Measurements from ENCODE around the gene C3orf22.
"Not testable (repeated sequence)": the region's sequence is repeated elsewhere in the genome, so short reads cannot be mapped to it uniquely, and the experiment has no call there.

The C3orf22 gene

DNA sequence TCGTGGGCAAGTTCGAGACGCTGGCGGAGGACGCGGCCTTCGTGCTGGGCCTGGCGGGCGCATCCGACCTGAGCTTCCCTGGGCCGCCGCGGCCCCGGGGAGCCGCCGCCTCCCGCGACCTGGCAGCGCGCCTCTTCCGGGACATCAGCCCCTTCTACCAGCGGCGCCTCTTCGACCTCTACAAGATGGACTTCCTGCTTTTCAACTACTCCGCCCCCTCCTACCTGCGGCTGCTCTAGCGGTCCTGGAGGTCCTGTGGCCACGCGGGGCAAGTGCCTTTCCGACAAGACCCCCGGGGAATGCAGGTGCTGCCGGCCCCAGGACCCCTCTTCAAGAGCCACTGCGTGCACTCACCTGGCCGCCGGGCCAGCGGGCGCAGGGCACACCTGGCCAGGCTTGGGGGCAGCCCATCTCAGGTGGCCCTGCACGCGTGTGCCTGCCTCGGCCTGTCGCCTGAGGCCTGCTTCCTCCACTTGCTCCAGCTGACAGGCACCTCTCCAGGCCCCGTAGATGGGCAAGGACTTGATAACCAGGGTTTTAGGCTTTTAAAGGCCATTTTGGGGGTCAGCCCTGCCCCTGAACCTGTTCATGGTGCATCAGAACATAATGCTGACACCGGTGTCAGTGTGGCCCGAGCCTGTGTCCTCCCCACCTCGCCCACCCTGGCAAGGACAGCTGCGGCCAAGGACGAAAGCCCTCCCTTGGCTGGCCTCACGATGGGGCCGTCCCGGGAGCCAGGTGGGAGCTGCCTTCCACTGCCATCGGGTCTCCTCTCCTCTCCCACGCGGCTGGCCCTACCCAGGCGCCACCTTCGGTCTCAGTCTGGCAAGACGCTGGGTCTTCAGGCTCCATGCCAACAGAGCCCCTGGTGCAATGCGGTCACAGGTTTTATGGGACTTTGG is 16.1 kb downstream of the C3orf22 start:
- DNase-seq (ENCODE audit: low read depth in 2 of 2), result no peak

GRCh38 chr3:126541628-126542339 is 16.9 kb downstream of the C3orf22 start:
- no peak for DNase-seq (ENCODE audit: low read depth in 2 of 2)

DNA sequence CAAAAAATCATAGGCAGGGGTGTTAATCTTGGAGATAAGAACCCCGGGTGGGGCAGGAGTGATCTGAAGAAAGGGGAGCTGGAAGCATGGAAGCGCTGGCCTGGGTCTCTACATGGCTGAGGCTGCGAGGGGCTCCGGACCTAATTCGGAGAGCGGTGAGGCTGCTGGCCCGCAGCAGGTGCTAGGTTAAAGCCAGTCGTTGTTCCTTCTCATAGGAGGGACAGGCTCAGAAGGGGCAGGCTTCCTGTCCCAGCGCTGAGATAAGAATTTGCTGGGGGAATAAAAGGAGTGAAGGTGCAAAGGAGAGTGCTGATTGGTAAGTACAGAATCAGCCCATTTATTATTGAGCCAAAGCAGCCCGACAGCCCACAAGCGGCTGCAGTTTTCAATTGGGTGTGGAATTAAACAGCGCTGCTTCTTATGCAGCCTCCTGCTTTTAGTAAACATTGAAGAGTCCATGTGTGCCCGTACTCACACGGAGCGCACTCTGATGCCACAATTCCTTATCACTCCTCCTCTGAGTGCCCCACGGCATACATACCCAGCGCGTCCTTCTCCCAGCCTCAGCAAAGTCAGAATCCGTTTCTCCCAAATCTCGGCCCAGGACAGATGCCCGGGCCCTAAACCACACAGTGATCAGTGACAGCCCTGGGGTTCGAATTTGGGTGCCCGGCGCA is 17.6 kb downstream of the C3orf22 start:
- DNase-seq (ENCODE audit: low read depth in 2 of 2), result no peak

DNA sequence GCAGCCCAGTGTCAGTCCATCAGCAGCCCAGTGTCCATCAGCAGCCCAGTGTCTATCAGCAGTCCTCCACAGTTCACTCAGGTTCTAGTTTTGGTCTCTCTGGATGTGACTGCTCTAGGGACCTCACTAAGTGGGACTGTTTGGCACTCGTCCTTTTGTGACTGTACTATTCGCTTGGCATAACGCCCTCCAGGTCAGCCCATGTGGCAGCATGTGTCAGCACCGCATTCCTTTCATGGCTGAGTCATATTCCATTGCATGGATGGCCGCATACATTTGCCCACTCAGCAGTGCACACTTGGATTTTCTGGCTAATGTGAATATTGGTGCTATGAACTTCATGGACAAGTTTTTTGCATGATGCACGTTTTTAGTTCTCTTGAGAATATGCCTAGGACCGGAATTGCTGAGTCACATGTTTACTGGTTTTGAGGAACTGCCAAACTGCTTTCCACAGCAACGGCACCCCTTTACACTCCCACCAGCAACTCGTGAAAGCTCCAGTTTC is 18.3 kb downstream of the C3orf22 start:
- DNase-seq (ENCODE audit: low read depth in 2 of 2), result no peak

GRCh38 chr3:126539558-126540250 is 19.0 kb downstream of the C3orf22 start:
- DNase-seq (ENCODE audit: low read depth in 2 of 2), result no peak

GRCh38 chr3:126538966-126539365 is 19.8 kb downstream of the C3orf22 start:
- no peak for DNase-seq (ENCODE audit: low read depth in 2 of 2)

GRCh38 chr3:126538316-126538715 is 20.4 kb downstream of the C3orf22 start:
- DNase-seq (ENCODE audit: low read depth in 2 of 2), result no peak

GRCh38 chr3:126537730-126538281 is 20.9 kb downstream of the C3orf22 start:
- no peak for DNase-seq (ENCODE audit: low read depth in 2 of 2)

- no peak for DNase-seq (ENCODE audit: low read depth in 2 of 2)
These were observed 21.5 kb downstream of the C3orf22 start for GRCh38 chr3:126537116-126537729.

DNA sequence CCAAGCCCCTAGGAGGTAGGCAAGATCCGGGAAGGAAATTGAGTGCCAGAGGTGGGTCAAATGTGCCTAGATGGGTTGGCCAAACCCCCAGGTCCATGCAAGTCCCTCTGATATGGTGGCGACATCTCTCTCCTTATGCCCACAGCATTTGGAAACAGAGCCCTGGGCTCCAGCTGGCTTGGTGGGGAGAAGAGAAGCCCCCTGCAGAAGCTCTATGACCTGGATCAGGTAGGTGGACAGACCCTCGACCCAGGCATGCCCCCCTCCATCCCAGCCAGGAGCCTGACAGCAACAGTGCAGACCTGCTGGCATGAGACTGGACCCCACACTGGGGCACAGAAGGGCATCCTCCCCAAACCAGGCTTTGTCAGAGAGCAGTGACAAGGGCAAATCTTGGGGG is 22.6 kb downstream of the C3orf22 start:
- no peak for DNase-seq (ENCODE audit: low read depth in 2 of 2)

DNA sequence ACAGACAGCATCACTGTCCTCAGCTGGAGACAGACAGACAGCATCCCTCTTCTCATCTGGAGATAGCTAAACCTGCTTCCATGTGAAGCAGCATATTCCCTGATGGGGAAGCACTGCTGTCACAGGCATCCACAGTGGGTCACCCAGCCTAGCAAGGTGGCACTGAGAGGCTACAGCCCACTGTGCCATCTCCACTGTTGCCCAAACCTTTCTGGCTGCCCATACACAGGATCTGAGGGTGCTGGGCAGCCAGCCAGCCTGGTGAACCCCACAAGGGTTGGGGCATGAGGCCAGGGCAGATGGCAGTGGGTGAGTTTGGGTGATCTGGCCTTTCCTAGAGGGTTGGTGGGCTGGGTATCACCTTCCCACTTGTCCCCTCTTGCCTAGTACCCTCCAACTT is 23.1 kb downstream of the C3orf22 start:
- DNase-seq (ENCODE audit: low read depth in 2 of 2), result no peak

GRCh38 chr3:126534716-126535115 is 24.0 kb downstream of the C3orf22 start:
- DNase-seq (ENCODE audit: low read depth in 2 of 2), result not testable (repeated sequence)

DNA sequence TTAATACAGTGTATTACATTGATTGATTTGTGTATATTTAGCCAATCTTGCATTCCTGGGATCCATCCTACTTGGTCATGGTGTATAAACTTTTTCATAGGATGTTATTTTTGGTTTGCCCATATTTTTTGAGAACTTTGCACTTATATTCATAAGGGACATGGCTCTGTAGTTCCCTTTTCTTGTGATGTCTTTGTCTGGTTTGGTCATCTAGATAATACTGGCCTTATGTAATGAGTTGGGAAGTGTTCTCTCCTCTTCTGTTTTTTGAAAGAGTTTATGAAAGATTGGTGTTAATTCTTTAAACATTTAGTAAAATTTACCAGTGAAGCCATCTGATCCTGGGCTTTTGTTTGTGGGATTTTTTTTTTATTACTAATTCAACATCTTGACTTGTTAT is 25.2 kb downstream of the C3orf22 start:
- no peak for DNase-seq (ENCODE audit: low read depth in 2 of 2)

- DNase-seq (ENCODE audit: low read depth in 2 of 2), result no peak
These were observed 27.7 kb downstream of the C3orf22 start for GRCh38 chr3:126531051-126531330.

GRCh38 chr3:126530171-126531050 is 28.3 kb downstream of the C3orf22 start:
- DNase-seq (ENCODE audit: low read depth in 2 of 2), result no peak

GRCh38 chr3:126529585-126530170 is 29.1 kb downstream of the C3orf22 start:
- DNase-seq (ENCODE audit: low read depth in 2 of 2), result no peak

DNA sequence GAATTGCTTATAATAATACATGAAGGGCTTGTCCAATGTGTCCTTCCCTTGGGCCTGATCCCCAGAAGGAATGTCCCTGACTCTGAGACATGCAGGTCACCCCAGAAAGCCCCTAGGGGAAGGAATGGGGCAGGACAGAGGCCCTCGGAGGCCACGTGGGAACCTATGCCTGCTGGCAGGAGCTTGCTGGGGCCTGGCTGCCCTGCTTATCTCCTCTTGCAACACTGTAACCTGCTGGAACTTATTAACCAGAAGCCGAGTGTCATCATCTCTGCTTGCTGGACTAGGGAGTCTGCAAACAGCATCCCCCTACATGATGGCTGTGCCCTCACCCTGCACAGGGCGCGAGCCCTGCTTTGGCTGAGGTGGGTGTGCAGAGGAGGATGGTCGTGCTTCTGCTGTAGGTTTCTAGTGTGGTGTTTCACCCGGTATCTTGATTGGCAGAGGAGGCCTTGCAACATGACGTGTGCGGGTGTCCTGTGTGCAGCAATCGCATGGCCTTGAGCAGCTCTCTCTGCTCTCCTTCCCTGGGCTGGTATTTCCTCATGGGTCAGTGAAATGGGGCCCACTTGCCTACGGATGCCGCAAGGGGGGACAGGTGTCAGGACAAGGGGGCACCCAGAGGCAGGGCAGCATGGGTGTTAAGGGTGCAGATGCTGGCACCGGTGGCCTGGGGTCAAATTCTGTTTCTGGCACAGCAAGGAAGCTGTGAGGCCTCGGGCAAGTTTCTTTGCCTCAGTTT is 29.8 kb downstream of the C3orf22 start:
- no peak for DNase-seq (ENCODE audit: low read depth in 2 of 2)

- no peak for DNase-seq (ENCODE audit: low read depth in 2 of 2)
These were observed 30.3 kb downstream of the C3orf22 start for GRCh38 chr3:126528419-126528799.
